ENCODE results near the gene PCP4L1.

The PCP4L1 gene

DNA sequence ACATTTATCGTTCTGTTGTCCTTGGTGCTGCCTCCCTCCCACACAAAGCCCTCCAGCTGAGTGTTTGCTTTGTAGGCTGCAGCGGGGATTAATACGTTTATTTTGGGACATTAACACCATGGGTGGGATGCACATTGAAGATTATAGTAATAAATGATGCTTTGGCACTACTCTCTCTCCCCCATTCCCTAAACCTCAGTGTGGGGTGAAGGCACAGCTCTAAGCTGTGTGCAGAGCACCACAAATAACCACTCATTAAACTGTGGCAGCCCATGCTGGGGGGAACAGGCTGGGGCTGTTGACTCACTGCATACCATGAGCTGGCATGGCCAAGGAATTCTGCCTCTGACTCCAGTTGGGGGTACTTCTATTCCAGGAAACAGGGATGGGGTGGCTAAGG is 7.7 kb downstream of the PCP4L1 start:
- H3K4me1 ChIP-seq (ENCODE audit: control insufficient read depth, insufficient read depth, low read length, poor library complexity, severe bottlenecking), result no peaks in the 10 kb centered on the region
- DNase-seq, result no peak
- H3K9me3 ChIP-seq (ENCODE audit: control insufficient read depth, low read length), result no peaks in the 10 kb centered on the region
- no peak overlapping the region for H3K27ac ChIP-seq (ENCODE audit: insufficient read depth, low read length, poor library complexity, severe bottlenecking)
- no peaks in the 10 kb centered on the region for H3K27me3 ChIP-seq (replicated peaks; ENCODE audit: control insufficient read depth, insufficient read depth, low read length, poor library complexity, severe bottlenecking)
- no peak overlapping the region for H3K4me3 ChIP-seq (ENCODE audit: insufficient read depth, low read depth, low read length, poor library complexity, severe bottlenecking)
- no peaks in the 10 kb centered on the region for H3K36me3 ChIP-seq (ENCODE audit: control insufficient read depth, insufficient read depth, low read length)

DNA sequence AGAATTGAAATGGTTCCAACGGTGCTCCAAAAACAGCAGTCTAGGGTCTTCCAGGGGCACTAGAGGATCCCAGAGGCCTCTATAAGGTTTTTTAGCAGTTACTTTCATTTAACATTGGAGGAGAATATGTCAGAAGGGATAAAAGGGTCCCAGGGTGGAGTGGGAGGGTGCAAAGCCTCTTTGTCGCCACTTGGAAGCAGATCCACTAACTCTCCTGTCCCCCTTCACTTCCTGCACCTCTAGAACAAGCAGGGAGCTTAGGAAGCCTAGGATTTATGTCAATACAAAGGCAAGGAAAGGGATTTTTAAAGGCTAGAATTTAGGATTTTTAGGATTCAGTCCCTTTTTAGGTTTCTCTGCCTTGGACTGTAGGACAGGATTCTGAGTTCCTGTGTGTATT is 8.3 kb downstream of the PCP4L1 start:
- no peak overlapping the region for H3K27ac ChIP-seq (ENCODE audit: insufficient read depth, low read length, poor library complexity, severe bottlenecking)
- H3K9me3 ChIP-seq (ENCODE audit: control insufficient read depth, low read length), result no peaks in the 10 kb centered on the region
- H3K4me3 ChIP-seq (ENCODE audit: insufficient read depth, low read depth, low read length, poor library complexity, severe bottlenecking), result no peak overlapping the region
- no peak for DNase-seq
- H3K36me3 ChIP-seq (ENCODE audit: control insufficient read depth, insufficient read depth, low read length), result no peaks in the 10 kb centered on the region
- H3K27me3 ChIP-seq (replicated peaks; ENCODE audit: control insufficient read depth, insufficient read depth, low read length, poor library complexity, severe bottlenecking), result no peaks in the 10 kb centered on the region
- no peaks in the 10 kb centered on the region for H3K4me1 ChIP-seq (ENCODE audit: control insufficient read depth, insufficient read depth, low read length, poor library complexity, severe bottlenecking)

DNA sequence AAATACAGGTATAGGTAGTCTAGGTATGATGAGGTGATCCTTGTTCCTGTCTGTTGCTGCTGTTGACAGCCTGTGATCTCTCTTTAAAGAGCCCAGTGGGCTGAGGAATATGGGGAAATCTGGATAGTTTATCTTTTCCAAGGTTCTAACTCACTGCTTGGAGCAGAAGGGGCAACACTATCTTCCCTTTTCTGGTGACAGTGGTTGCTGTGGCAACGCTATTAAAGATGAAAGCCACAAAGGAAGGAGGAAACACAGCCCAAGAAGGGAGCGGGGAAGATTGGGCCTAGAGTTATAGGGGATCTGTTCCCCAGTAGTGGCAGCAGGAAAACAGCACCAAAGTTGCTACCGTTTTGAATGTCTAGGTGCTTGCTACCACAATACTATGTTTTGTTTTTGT is 8.8 kb downstream of the PCP4L1 start:
- H3K4me1 ChIP-seq (ENCODE audit: control insufficient read depth, insufficient read depth, low read length, poor library complexity, severe bottlenecking), result no peaks in the 10 kb centered on the region
- H3K27me3 ChIP-seq (replicated peaks; ENCODE audit: control insufficient read depth, insufficient read depth, low read length, poor library complexity, severe bottlenecking), result no peaks in the 10 kb centered on the region
- no peaks in the 10 kb centered on the region for H3K9me3 ChIP-seq (ENCODE audit: control insufficient read depth, low read length)
- no peak for DNase-seq
- no peaks in the 10 kb centered on the region for H3K36me3 ChIP-seq (ENCODE audit: control insufficient read depth, insufficient read depth, low read length)
- H3K27ac ChIP-seq (ENCODE audit: insufficient read depth, low read length, poor library complexity, severe bottlenecking), result no peak overlapping the region
- H3K4me3 ChIP-seq (ENCODE audit: insufficient read depth, low read depth, low read length, poor library complexity, severe bottlenecking), result no peak overlapping the region

DNA sequence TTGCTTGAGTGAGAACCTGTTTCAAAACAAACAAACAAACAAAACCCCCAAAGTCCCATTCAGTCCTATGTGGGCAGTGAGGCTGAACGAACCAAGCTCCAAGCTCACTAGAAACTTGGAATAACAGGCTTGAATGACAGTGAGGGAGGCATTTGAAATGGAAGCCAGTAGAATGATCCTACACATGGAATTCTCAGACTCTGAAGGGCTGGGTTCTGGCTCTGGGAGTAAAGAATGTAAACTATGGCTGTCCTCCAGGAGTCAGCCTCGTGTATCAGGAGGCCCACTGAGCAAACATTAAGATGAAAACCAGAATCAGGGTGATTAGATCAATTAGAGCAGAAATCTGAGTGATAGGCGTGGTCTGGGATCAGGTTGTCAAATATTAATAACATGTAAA is 14.9 kb downstream of the PCP4L1 start:
- no peak overlapping the region for H3K27ac ChIP-seq (ENCODE audit: insufficient read depth, low read length, poor library complexity, severe bottlenecking)
- no peak overlapping the region for H3K4me3 ChIP-seq (ENCODE audit: insufficient read depth, low read depth, low read length, poor library complexity, severe bottlenecking)
- H3K27me3 ChIP-seq (replicated peaks; ENCODE audit: control insufficient read depth, insufficient read depth, low read length, poor library complexity, severe bottlenecking), result no peaks in the 10 kb centered on the region
- H3K4me1 ChIP-seq (ENCODE audit: control insufficient read depth, insufficient read depth, low read length, poor library complexity, severe bottlenecking), result no peaks in the 10 kb centered on the region
- no peaks in the 10 kb centered on the region for H3K9me3 ChIP-seq (ENCODE audit: control insufficient read depth, low read length)
- DNase-seq, result no peak
- no peaks in the 10 kb centered on the region for H3K36me3 ChIP-seq (ENCODE audit: control insufficient read depth, insufficient read depth, low read length)

DNA sequence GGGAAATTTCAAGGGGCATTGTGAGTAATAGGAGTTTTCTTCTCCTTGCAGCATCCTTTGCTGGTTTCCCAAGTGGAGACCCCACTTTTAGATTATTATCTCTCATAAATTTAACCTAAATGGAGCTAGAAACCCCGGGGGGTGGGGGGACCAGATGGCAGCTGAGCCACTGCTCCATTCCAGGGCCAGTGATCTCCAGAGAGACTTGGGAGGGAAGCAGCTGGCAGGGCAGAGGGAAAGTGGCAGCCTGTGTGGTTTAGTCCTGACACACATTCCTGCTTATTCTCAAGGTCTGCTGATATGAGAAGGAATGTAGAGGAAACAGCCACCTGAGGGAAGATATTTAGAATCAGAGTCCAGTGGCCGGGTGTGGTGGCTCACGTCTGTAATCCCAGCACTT is 16.3 kb downstream of the PCP4L1 start:
- no peaks in the 10 kb centered on the region for H3K4me1 ChIP-seq (ENCODE audit: control insufficient read depth, insufficient read depth, low read length, poor library complexity, severe bottlenecking)
- no peak for DNase-seq
- no peaks in the 10 kb centered on the region for H3K36me3 ChIP-seq (ENCODE audit: control insufficient read depth, insufficient read depth, low read length)
- no peak overlapping the region for H3K4me3 ChIP-seq (ENCODE audit: insufficient read depth, low read depth, low read length, poor library complexity, severe bottlenecking)
- H3K27me3 ChIP-seq (replicated peaks; ENCODE audit: control insufficient read depth, insufficient read depth, low read length, poor library complexity, severe bottlenecking), result no peaks in the 10 kb centered on the region
- H3K27ac ChIP-seq (ENCODE audit: insufficient read depth, low read length, poor library complexity, severe bottlenecking), result no peak overlapping the region
- H3K9me3 ChIP-seq (ENCODE audit: control insufficient read depth, low read length), result no peaks in the 10 kb centered on the region

DNA sequence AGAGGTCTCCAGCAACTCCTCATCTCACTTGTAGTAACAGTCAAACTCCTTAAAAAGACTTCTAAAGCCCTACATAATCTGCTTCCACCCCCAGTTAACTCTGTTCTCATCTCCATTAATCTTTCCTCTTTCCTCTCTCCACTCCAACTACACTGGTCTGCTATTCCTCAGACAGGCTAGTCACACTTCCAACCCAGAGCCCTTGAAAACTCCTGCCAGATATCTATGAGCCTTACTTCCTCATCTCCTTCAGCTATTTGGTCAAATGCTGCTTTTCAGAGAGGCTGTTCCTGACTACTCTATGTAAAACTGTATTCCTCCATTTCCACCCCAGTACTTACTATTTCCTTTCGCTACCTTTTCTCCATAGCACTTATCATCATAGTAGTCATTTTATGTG is 24.4 kb downstream of the PCP4L1 start:
- Histone ChIP-seq H3K27ac (ENCODE audit: insufficient read depth, low read length, poor library complexity, severe bottlenecking) (no peak overlapping the region), H3K36me3 (ENCODE audit: control insufficient read depth, insufficient read depth, low read length) (no peaks in the 10 kb centered on the region), H3K9me3 (ENCODE audit: control insufficient read depth, low read length) (no peaks in the 10 kb centered on the region), H3K4me3 (ENCODE audit: insufficient read depth, low read depth, low read length, poor library complexity, severe bottlenecking) (no peak overlapping the region), H3K4me1 (ENCODE audit: control insufficient read depth, insufficient read depth, low read length, poor library complexity, severe bottlenecking) (no peaks in the 10 kb centered on the region), H3K27me3 (replicated peaks; ENCODE audit: control insufficient read depth, insufficient read depth, low read length, poor library complexity, severe bottlenecking) (no peaks in the 10 kb centered on the region)
- DNase-seq, result no peak

DNA sequence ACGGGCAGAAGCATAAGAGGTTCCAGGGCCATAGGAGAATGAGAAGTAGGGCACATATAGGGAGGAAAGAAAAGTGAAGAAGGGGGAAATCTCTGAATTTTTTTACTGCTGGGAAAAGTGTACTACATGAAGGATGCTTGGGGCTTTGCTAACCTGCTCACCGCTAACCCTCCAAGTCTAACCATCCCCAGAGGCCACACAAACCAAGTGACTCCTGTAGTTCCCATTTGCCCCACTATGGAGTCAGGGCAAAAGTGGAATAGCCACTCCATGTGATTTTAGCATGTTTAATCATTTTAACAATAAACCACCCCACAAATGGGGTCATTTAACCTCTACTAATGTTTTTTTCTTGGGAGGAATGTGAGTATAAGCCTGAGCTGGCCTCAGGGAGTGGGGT is 26.6 kb downstream of the PCP4L1 start:
- Histone ChIP-seq H3K9me3 (ENCODE audit: control insufficient read depth, low read length) (no peaks in the 10 kb centered on the region), H3K4me1 (ENCODE audit: control insufficient read depth, insufficient read depth, low read length, poor library complexity, severe bottlenecking) (no peaks in the 10 kb centered on the region), H3K4me3 (ENCODE audit: insufficient read depth, low read depth, low read length, poor library complexity, severe bottlenecking) (no peak overlapping the region), H3K36me3 (ENCODE audit: control insufficient read depth, insufficient read depth, low read length) (no peaks in the 10 kb centered on the region), H3K27ac (ENCODE audit: insufficient read depth, low read length, poor library complexity, severe bottlenecking) (no peak overlapping the region), H3K27me3 (replicated peaks; ENCODE audit: control insufficient read depth, insufficient read depth, low read length, poor library complexity, severe bottlenecking) (no peaks in the 10 kb centered on the region)
- DNase-seq, result no peak

DNA sequence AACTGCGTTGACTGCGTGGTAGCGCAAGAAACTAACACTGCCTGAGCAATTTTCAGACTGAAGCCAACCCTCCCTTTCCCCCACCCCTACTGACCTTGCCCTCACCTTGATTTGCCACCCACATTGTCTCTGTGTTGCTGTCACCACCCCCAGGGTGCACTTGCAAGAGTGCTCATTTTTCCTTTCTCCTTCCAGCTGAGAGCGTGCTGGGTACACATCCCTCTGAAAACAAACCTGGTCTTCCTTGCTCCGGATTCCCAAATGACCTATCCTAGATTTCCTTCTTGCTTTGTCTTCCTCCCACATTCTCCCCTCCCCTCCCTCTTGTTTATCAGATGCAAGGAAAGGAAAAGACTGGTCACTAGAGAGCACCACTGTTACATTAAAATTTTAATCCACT is 27.0 kb downstream of the PCP4L1 start:
- Histone ChIP-seq H3K27me3 (replicated peaks; ENCODE audit: control insufficient read depth, insufficient read depth, low read length, poor library complexity, severe bottlenecking) (no peaks in the 10 kb centered on the region), H3K4me1 (ENCODE audit: control insufficient read depth, insufficient read depth, low read length, poor library complexity, severe bottlenecking) (no peaks in the 10 kb centered on the region), H3K27ac (ENCODE audit: insufficient read depth, low read length, poor library complexity, severe bottlenecking) (no peak overlapping the region), H3K36me3 (ENCODE audit: control insufficient read depth, insufficient read depth, low read length) (no peaks in the 10 kb centered on the region), H3K9me3 (ENCODE audit: control insufficient read depth, low read length) (no peaks in the 10 kb centered on the region), H3K4me3 (ENCODE audit: insufficient read depth, low read depth, low read length, poor library complexity, severe bottlenecking) (no peak overlapping the region)
- DNase-seq, result no peak

DNA sequence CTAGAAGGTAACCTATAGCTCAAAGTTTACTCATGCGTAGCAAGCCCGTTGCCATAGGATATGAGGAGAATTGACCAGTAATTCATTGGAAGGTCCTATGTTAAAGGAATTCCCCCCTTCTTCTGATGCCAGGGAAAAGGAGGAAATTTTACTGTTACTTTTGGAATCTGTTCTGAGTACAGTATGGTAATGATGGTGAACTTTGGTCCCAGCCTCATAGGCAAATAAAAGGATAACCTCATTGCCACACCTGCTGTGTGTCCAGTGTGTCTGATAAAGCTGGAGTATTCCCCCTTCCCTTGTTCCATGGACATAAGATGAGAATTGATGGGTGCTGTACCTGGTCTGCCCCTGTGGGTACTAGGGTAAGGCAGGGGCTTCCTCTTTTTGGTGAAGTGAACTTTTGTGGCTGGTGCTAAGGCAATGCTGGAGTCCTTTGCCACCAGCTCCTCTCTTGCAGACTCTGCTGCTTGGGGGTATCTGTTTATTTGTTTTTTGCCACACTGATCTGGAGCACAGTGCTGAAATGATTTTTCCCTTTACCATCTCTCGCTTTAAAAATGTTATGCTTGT is 29.0 kb downstream of the PCP4L1 start:
- H3K9me3 ChIP-seq (ENCODE audit: control insufficient read depth, low read length), result no peaks in the 10 kb centered on the region
- no peak overlapping the region for H3K4me3 ChIP-seq (ENCODE audit: insufficient read depth, low read depth, low read length, poor library complexity, severe bottlenecking)
- H3K36me3 ChIP-seq (ENCODE audit: control insufficient read depth, insufficient read depth, low read length), result no peaks in the 10 kb centered on the region
- no peaks in the 10 kb centered on the region for H3K27me3 ChIP-seq (replicated peaks; ENCODE audit: control insufficient read depth, insufficient read depth, low read length, poor library complexity, severe bottlenecking)
- no peak overlapping the region for H3K27ac ChIP-seq (ENCODE audit: insufficient read depth, low read length, poor library complexity, severe bottlenecking)
- no peaks in the 10 kb centered on the region for H3K4me1 ChIP-seq (ENCODE audit: control insufficient read depth, insufficient read depth, low read length, poor library complexity, severe bottlenecking)
- no peak for DNase-seq

DNA sequence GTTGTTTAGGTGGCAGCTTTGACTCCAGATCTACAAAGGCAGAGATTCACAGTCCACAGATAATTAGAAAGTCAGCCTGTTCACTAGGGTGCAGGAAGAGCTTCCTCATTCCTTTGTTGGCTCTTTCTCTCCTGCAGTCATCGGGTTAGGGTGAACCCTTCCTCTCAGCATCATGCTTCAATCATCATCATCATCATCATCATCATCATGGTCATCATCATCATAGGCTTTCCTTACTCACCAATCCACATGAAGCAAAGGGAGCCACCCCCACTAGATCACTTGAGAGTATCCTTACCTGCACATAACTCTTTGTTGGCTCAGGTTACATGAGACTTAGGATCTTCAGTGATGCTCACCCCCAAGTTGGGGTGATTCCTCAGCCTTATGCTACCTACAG is 32.2 kb downstream of the PCP4L1 start:
- no peaks in the 10 kb centered on the region for H3K36me3 ChIP-seq (ENCODE audit: control insufficient read depth, insufficient read depth, low read length)
- no peak overlapping the region for H3K27ac ChIP-seq (ENCODE audit: insufficient read depth, low read length, poor library complexity, severe bottlenecking)
- no peak for DNase-seq
- H3K27me3 ChIP-seq (replicated peaks; ENCODE audit: control insufficient read depth, insufficient read depth, low read length, poor library complexity, severe bottlenecking), result no peaks in the 10 kb centered on the region
- H3K4me1 ChIP-seq (ENCODE audit: control insufficient read depth, insufficient read depth, low read length, poor library complexity, severe bottlenecking), result no peaks in the 10 kb centered on the region
- H3K9me3 ChIP-seq (ENCODE audit: control insufficient read depth, low read length), result no peaks in the 10 kb centered on the region
- no peak overlapping the region for H3K4me3 ChIP-seq (ENCODE audit: insufficient read depth, low read depth, low read length, poor library complexity, severe bottlenecking)

DNA sequence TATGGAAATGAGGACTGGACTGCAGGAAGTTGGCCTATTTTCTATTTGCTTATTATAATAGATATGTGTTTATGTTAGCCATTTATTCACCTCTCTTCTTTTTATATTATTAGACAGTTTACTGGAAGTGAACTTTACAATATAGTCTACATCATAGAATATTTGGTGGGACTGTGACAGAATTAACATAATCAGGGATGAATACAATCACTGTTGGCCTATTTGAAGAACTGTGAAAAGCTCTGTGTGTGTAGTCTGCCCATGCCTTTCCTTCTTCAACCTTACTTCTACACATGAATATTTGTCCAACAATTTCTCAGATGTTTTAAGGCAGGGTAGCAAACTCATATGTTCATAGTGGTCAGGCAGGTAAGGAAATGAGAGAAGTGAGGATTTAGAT is 38.9 kb downstream of the PCP4L1 start:
- Histone ChIP-seq H3K4me1 (ENCODE audit: control insufficient read depth, insufficient read depth, low read length, poor library complexity, severe bottlenecking) (no peaks in the 10 kb centered on the region), H3K36me3 (ENCODE audit: control insufficient read depth, insufficient read depth, low read length) (peaks cover 3% of the 10 kb centered on the region), H3K27ac (ENCODE audit: insufficient read depth, low read length, poor library complexity, severe bottlenecking) (no peak overlapping the region), H3K4me3 (ENCODE audit: insufficient read depth, low read depth, low read length, poor library complexity, severe bottlenecking) (no peak overlapping the region), H3K27me3 (replicated peaks; ENCODE audit: control insufficient read depth, insufficient read depth, low read length, poor library complexity, severe bottlenecking) (no peaks in the 10 kb centered on the region), H3K9me3 (ENCODE audit: control insufficient read depth, low read length) (no peaks in the 10 kb centered on the region)
- no peak for DNase-seq

Data from effector memory CD4-positive, alpha-beta T cell (primary cell).